ENCODE results near the gene PRR33.

DNA sequence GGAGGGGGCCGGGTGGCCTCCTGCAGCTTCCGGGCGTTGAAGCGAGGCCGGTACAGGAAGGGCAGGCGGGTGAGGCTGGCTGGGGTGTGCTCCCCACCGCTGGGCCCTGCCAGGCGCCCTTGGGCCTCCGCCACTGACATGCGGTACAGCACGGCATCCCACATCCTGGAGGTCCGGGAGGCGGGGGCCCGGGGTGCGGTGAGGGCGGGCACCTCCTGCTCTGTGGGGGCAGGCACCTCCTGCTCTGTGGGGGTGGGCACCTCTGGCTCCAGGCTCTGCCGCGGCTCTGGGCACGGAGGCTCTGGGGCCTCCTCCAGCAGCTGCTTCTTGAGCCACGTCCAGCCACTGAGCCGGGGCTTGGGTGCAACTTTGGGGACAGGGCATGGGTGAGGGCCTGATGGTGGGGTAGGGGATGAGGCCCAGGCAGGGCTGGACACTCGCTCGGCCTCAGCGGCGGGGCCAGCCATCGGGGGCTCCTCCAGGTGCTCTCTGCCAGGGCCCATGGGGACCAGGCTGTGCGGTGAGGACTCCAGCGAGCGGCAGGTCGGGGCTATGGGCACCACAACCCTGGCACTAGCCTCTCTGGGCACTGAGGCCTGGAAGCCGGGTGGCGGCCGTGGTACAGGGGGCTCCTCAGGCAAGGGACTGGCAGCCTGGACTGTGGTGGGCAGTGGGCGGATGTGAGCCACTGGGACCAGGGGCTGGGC is 2.3 kb downstream of the PRR33 start:
- TF ChIP-seq, protein P1, sequence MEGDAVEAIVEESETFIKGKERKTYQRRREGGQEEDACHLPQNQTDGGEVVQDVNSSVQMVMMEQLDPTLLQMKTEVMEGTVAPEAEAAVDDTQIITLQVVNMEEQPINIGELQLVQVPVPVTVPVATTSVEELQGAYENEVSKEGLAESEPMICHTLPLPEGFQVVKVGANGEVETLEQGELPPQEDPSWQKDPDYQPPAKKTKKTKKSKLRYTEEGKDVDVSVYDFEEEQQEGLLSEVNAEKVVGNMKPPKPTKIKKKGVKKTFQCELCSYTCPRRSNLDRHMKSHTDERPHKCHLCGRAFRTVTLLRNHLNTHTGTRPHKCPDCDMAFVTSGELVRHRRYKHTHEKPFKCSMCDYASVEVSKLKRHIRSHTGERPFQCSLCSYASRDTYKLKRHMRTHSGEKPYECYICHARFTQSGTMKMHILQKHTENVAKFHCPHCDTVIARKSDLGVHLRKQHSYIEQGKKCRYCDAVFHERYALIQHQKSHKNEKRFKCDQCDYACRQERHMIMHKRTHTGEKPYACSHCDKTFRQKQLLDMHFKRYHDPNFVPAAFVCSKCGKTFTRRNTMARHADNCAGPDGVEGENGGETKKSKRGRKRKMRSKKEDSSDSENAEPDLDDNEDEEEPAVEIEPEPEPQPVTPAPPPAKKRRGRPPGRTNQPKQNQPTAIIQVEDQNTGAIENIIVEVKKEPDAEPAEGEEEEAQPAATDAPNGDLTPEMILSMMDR (IDR thresholded peaks at IDR 0.05), result no peak
- no peak for TF ChIP-seq POLR2A (IDR thresholded peaks at IDR 0.05)

All from right lobe of liver (tissue), 4 donors.